HG02884 (cell line): Measurements from ENCODE around the gene KCNK3.
"Not testable (repeated sequence)": the region's sequence is repeated elsewhere in the genome, so short reads cannot be mapped to it uniquely, and the experiment has no call there.

Source experiments
- ATAC-seq: cut with Tn5 transposase; IDR thresholded peaks from one replicate; pipeline ENCODE4 v1.9.1; 2021; ENCODE audit warnings: mild to moderate bottlenecking, moderate library complexity; ENCODE audit not compliant: unreplicated experiment

KCNK3 gene

DNA sequence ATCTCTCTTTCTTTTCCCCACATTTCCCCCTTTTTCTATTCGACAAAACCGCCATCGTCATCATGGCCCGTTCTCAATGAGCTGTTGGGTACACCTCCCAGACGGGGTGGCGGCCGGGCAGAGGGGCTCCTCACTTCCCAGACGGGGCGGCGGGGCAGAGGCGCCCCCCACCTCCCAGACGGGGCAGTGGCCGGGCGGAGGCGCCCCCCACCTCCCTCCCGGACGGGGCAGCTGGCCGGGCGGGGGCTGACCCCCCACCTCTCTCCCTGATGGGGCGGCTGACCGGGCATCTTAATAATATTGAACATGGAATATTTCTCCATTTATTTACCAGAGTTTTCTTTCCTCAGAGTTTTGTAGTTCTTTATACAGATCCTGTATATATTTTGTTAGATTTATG, 27.2 kb upstream of the KCNK3 start:
- ATAC-seq: not testable (repeated sequence)

- no peak for ATAC-seq
Observed at GRCh38 chr2:26666671-26667070, 25.9 kb upstream of the KCNK3 start.

GRCh38 chr2:26668041-26668440, 24.5 kb upstream of the KCNK3 start:
- no peak for ATAC-seq

GRCh38 chr2:26668856-26669750, 23.4 kb upstream of the KCNK3 start:
- ATAC-seq: no peak

- ATAC-seq: no peak
Observed at GRCh38 chr2:26670171-26670570, 22.4 kb upstream of the KCNK3 start.

DNA sequence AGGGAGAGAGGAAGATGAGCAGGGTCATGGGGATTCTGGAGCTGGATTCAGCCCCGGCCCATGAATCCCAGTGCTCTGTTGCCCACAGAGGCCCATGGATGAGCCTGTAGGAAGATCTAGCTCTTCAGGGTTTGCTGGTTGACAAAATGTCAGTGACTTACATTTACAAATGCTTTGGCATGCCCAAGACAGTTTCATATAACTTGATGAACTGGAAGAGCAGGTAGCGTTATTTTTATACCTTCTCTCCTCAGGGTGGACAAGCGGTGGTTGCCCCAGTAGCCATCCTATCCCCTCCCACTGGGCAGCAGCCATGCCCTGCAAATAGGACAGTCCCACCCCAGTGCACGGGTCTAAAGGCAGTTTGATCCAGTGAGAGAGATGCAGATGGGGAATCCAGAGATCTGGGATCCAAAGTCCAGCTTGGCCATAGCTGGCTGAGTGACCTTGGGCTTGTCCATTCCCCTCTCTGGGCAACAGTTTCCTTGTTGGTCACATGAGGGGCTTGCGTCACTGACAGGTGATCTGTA, 21.5 kb upstream of the KCNK3 start:
- no peak for ATAC-seq

- no peak for ATAC-seq
Observed at GRCh38 chr2:26671691-26672090, 20.8 kb upstream of the KCNK3 start.

DNA sequence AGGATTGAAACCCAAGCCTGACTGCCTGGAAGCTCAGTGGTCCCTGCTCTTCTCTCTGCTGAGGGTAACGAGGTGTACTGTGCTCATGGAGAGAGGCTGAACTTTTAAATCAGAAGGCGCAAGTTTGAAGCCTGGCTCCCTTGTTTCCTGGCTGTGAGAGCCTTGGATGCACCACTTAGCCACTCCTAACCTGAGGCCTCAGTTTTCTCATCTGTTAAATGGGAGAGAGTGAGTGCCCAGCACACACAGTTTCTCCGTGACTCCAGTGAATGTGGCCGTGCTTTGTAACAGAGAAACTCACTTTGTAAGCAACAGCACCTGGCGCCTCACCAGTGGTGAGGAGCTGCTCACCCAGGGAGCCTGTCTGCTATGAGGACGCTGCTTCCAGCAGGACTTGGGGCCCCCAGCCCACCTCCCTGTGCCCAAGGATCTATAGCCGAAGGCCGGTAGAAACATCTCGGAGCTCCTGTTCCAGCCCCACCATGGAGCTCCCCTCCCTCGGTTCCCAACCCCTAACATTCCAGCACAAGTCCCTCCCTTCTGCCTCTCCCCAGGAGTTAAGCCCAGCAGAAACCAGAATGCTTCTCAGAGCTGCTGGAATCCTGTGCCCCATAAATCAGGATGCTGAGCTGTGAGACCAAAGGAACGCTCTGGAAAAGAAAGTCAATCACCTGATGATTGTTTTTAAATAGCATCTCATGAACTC, 20.3 kb upstream of the KCNK3 start:
- ATAC-seq: no peak

- ATAC-seq: no peak
Observed at GRCh38 chr2:26672818-26673393, 19.6 kb upstream of the KCNK3 start.

DNA sequence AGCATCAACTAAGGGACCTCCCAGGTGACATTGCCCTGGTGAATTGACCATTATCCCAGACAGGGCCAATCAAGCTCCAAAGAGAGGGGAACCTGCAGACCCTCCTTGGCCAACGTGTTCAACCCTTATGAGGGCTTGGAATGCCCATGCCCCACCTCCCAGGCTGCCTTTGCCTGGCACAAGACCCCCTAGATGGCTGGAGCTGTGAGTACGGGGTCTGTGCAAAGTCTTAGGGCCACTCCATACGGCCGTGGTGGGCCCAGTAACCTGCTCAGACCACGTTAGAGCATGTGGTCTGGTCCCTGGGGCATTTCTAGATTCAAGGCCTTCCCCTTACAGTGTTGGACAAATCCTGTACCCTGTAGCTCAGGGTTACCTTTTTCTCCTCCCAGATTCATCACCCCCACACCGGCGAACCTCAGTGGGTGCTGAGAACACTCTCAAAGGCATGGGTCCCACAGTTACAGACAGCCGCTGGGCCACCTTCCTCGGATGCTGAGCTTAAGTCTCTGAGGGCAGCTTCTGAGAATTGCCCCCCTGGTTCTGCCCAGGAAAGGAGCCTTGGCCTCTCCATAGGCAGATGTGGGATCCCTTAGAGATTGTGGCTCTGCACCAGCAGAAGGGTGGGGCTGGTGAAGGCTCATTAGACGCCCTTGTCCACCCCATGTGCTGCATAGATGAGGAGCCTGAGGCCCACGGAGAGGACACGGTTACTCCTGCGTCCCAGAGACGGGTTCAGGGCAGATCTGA, 18.3 kb upstream of the KCNK3 start:
- ATAC-seq: no peak

DNA sequence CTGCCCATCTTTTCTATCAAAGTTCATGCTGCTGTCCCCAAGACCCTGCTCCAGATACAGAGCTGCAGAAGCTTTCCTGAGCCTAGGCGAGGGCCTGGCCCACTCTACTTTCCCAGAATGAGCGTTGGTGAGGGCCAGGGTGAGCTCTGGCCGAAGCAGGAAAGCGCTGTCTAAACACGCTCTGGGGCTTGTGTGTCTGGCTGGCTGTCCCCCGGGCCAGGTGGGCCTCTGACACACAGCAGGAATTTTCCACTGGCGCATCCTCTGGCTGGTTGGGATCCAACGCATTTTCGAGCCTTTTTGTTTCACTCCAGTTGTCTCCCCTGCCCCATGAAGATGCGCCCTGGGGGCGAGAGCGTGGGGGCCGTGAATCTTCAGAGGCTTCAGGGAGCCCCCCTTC, 17.8 kb upstream of the KCNK3 start:
- ATAC-seq: no peak

DNA sequence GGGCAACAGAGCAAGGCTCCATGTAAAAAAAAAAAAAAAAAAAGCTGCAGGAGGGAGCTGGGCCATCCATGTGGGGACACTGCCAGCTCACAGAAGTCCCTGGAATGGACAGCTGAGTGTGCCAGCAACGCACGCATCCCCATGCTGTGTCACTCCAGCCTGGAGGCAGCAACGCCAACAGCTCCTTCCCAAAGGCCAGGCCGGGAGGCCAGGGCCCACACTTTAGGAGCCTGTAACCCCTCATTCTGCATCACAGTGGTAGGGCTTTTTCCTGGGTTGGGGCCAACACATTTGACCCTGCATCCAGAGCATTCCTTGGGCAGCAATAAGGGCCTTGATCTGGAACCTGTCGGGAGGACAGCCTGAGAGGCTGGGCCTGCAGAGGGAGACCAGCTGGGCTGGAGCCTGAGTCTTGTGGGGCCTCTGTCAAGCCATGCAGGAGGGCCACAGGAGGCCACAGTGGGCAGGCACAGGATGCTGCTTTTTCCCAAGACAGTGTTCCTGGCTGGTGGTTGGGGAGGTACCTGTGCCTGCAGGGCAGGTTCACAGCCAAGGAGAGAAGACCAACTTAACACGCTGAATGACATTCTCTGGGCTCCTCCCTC, 16.8 kb upstream of the KCNK3 start:
- no peak for ATAC-seq

- no peak for ATAC-seq
Observed at GRCh38 chr2:26678035-26678434, 14.5 kb upstream of the KCNK3 start.

DNA sequence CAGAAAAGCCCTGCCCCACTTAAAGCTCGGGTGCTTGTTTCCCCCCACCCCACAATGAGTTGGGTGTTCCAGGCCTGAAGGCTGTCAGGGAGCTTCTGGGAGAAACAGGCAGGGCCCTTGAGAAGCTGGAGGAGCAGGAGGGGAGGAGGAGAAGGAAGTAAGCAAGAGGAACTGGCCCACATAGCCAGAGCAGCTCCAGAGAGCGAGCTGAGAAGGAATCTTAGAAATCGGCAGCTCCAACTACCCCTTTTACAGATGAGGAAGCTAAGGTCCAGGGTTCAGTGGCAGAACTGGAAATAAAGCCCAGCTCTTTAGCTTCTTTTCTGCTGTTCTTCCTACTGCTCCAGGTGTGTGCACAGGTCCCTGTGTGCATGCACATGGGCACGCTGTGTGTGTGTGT, 12.7 kb upstream of the KCNK3 start:
- ATAC-seq: no peak

- ATAC-seq: no peak
Observed at GRCh38 chr2:26681656-26682055, 10.9 kb upstream of the KCNK3 start.

DNA sequence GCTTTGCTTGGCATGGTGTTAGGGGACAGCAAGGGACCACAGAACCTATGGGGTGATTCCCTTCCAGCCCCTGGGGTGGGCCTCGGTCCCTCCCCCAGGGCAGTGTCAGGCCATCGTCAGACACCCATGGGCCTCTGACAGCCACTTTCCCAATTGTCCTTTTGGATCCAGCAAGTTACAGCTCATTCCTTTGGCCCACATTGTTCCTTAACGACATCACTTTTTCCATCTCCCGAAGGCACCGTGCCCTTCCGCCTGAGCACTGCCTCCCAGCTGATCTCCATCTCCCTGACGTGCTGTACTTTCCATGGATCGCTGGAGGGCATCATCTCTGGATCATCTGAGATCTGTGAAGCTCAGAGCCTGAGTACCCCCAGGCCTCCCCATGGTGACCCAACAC, 10.4 kb upstream of the KCNK3 start:
- ATAC-seq: no peak

DNA sequence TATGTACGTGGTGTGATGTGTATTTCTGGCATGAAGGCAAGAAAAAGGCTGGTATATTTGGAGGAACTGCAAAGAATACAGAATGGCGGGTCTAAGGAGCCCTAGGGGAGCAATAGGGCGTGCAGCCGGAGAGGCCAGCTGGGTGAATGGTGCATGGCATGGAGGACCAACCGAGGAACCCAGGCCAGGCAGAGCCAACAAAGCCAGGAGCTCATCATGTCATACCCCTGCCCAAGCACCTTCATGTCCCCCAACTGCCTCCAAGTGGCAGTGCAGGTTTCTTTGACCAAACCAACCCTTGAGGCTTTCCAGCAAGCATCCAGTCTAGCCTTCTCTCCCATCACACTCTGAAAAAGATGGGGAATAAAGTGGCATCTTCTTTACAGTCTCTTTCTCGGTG, 8.9 kb upstream of the KCNK3 start:
- no peak for ATAC-seq

- no peak for ATAC-seq
Observed at GRCh38 chr2:26685341-26685740, 7.2 kb upstream of the KCNK3 start.

- ATAC-seq: no peak
Observed at GRCh38 chr2:26685989-26686839, 6.3 kb upstream of the KCNK3 start.

GRCh38 chr2:26687328-26687727, 5.2 kb upstream of the KCNK3 start:
- ATAC-seq: no peak
